Colonic mucosa (tissue), 4 donors: ENCODE measurements around the gene CLSTN1. TPM values are rescaled to one million over a fixed set of nuclear protein-coding genes. Genes with fewer than 3 reads are reported as not detected.
"Not testable (repeated sequence)": the region's sequence is repeated elsewhere in the genome, so short reads cannot be mapped to it uniquely, and the experiment has no call there.

ENCODE experiments used
- DNase-seq: peaks from one replicate; pipeline ENCODE4 v3.0.0-alpha.2; 2020
- H3K27ac ChIP-seq: fragments of 200-600 bp; one replicate; pipeline ENCODE4 v1.8.0; 2021
- H3K27me3 ChIP-seq: fragments of 200-600 bp; one replicate; pipeline ENCODE4 v1.8.0; 2021
- H3K36me3 ChIP-seq: fragments of 200-600 bp; one replicate; pipeline ENCODE4 v1.8.0; 2021
- H3K4me1 ChIP-seq: fragments of 200-600 bp; one replicate; pipeline ENCODE4 v1.8.0; 2021; ENCODE audit warnings: mild to moderate bottlenecking
- H3K4me3 ChIP-seq: fragments of 200-600 bp; one replicate; pipeline ENCODE4 v1.8.0; 2021
- H3K9ac ChIP-seq, 2 donors: one replicate each; pipeline ENCODE4 v1.7.0; 2013; ENCODE audit warnings: control low read depth in 2 of 2, low read depth in 2 of 2, low read length in 2 of 2
- H3K9me3 ChIP-seq: fragments of 200-600 bp; one replicate; pipeline ENCODE4 v1.8.0; 2021
- intact Hi-C: fragments of 100-400 bp; cut with DNase I; formaldehyde crosslinking; loops from one replicate; pipeline ENCODE4 v1.14.1; 2022
- total RNA-seq, 2 donors: library from RNA; stranded (reverse); fragmentation: NEBNext Ultra II Directional in 1 of 2; extraction: Animal tissue kit (Norgen Biotek cat#: 25700) in 1 of 2; gene quantifications; one replicate each; pipeline ENCODE4 v1.2.1, GENCODE V29; 2021
- TF ChIP-seq, protein P1 (sequence below): fragments of 200-600 bp; IDR thresholded peaks from one replicate; pipeline ENCODE4 v1.8.0; 2022; ENCODE audit warnings: antibody characterized with exemption, mild to moderate bottlenecking
- donor health status: healthy.
- donor health status: DM: no; HTN: no; CAD: no.
- donor health status: DM: no; HTN: no; CAD: no.

Gene CLSTN1
- total RNA-seq, 2 donors from 2014 or later: 215 to 226 TPM

DNA sequence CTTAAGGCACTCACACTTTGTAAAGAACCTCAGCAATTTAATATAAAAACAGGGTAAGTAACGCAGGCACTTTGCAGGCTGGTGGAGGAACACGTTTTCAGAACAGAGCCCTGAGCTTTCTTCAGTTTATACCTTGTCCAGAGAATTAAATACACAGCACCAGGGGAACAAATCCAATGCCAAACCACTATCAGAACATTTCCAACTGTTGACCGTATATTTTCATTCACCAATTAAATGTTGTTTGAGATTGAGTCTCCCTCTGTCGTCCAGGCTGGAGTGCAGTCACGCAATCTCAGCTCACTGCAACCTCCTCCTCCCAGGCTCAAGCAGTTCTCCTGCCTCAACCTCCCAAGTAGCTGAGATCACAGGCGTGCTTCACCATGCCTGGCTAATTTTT, 29.7 kb downstream of the CLSTN1 start:
- DNase-seq: no peak
- Histone ChIP-seq H3K36me3 (no peaks in the 10 kb centered on the region), H3K4me3 (no peak overlapping the region), H3K27ac (no peak overlapping the region), H3K27me3 (no peaks in the 10 kb centered on the region), H3K9ac (no peak overlapping the region), H3K9me3 (no peaks in the 10 kb centered on the region), H3K4me1 (no peaks in the 10 kb centered on the region)
- intact Hi-C loops: no loop called here
- TF ChIP-seq, protein P1, sequence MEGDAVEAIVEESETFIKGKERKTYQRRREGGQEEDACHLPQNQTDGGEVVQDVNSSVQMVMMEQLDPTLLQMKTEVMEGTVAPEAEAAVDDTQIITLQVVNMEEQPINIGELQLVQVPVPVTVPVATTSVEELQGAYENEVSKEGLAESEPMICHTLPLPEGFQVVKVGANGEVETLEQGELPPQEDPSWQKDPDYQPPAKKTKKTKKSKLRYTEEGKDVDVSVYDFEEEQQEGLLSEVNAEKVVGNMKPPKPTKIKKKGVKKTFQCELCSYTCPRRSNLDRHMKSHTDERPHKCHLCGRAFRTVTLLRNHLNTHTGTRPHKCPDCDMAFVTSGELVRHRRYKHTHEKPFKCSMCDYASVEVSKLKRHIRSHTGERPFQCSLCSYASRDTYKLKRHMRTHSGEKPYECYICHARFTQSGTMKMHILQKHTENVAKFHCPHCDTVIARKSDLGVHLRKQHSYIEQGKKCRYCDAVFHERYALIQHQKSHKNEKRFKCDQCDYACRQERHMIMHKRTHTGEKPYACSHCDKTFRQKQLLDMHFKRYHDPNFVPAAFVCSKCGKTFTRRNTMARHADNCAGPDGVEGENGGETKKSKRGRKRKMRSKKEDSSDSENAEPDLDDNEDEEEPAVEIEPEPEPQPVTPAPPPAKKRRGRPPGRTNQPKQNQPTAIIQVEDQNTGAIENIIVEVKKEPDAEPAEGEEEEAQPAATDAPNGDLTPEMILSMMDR: no peak

DNA sequence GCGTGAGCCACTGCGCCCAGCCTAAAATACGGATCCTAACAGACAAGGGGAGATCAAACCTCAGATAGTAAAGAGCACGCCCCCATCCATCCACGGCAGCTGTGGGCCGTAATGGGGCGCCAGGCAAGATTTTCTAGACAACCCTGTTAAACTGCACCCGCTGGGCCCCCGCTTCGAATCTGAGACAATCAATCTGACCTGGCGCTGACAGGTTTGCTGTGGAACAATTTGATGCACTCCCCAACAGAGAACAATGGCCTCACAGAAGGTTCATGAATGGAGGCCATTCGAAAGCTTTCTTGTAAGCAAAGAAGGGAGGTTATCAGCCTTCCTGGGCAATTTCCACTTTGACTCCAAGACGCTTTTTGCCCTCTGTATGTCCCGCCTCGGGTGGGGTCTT, 30.5 kb downstream of the CLSTN1 start:
- intact Hi-C loops: no loop called here
- Histone ChIP-seq H3K36me3 (no peaks in the 10 kb centered on the region), H3K27me3 (no peaks in the 10 kb centered on the region), H3K4me1 (no peaks in the 10 kb centered on the region), H3K27ac (no peak overlapping the region), H3K4me3 (no peak overlapping the region), H3K9ac (no peak overlapping the region), H3K9me3 (no peaks in the 10 kb centered on the region)
- TF ChIP-seq, protein P1: no peak
- DNase-seq: no peak

DNA sequence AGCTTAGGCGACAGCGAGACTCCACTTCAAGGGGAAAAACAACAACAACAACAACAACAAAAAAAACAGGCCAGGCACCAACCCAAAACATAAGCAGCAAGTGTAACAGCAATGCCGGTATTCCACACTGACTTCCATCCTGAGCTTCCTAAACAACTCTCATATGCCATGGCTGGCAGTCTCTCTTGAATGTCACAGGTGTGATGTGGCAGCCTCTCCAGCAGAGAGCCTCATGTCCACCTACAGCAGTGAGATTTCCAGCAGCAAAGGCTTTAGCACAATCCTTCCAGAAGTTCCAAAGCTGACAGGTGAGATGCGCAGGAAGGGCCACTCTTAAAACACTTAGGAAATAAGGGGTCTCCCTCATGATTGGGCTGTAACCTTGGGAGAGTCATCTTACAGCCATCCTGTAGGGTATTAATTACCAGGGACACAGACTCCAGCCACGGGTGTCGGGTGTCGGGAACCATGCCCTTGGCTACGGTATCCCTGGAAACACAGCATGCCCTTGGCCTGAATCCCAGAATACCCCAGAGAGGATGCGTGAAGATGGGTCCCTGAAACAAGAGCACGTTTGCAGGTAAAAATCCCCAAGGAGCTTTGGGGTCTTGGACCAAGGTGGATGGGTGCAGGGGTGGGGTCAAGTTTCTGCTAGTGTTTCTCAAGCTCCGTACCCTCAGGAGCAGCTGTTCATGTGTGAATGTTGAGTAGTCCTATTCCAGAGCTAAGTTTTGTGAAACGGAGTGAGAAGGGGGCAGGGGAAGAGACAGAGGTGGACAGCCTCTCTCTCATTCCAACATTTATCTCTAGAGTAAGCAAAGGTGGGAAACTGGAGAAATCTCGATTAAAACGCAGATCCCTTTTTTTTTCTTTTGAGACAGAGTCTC, 31.4 kb downstream of the CLSTN1 start:
- H3K9me3 ChIP-seq: no peaks in the 10 kb centered on the region
- H3K4me3 ChIP-seq: no peak overlapping the region
- intact Hi-C loops: no loop called here
- H3K27me3 ChIP-seq: no peaks in the 10 kb centered on the region
- H3K4me1 ChIP-seq: no peaks in the 10 kb centered on the region
- no peak overlapping the region for H3K9ac ChIP-seq
- TF ChIP-seq, protein P1: no peak
- no peaks in the 10 kb centered on the region for H3K36me3 ChIP-seq
- H3K27ac ChIP-seq: no peak overlapping the region
- no peak for DNase-seq

DNA sequence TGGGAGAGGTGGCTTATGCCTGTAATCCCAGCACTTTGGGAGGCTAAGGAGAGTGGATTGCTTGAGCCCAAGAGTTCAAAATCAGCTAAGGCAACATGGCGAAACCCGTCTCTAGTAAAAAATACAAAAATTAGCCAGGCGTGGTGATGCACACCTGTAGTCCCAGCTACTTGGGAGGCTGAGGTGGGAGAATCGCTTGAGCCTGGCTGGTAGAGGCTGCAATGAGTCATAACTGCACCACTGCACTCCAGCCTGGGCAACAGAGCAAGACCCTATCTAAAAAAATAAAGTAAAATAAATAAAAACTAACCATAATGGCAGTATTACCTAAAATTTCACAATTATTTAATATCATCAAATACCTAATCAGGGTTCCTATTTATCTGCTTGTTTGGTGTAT, 34.1 kb downstream of the CLSTN1 start:
- intact Hi-C loops, H3K4me1 ChIP-seq, H3K4me3 ChIP-seq, H3K9me3 ChIP-seq, H3K36me3 ChIP-seq, H3K27ac ChIP-seq, H3K27me3 ChIP-seq, H3K9ac ChIP-seq, DNase-seq: not testable (repeated sequence)

DNA sequence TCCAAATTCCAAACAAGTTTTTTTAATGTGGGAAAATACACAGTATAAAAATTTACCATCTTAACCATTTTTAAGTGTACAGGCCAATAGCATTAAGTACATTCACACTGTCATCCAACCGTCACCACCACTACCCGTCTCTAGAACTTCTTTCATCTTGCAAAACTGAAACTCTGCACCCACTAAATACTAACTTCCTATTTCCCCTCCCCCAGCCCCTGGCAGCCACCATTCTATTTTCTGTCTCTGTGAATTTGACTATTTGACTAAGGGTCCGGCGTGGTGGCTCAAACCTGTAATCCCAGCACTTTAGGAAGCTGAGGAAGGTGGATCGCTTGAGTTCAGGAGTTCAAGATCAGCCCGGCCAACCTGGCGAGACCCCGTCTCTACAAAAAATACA, 36.1 kb downstream of the CLSTN1 start:
- H3K9me3 ChIP-seq: no peaks in the 10 kb centered on the region
- no peak for DNase-seq
- no peak overlapping the region for H3K9ac ChIP-seq
- no peak overlapping the region for H3K27ac ChIP-seq
- H3K36me3 ChIP-seq: no peaks in the 10 kb centered on the region
- TF ChIP-seq, protein P1: no peak
- intact Hi-C loops: no loop called here
- H3K27me3 ChIP-seq: no peaks in the 10 kb centered on the region
- H3K4me1 ChIP-seq: no peaks in the 10 kb centered on the region
- no peak overlapping the region for H3K4me3 ChIP-seq

DNA sequence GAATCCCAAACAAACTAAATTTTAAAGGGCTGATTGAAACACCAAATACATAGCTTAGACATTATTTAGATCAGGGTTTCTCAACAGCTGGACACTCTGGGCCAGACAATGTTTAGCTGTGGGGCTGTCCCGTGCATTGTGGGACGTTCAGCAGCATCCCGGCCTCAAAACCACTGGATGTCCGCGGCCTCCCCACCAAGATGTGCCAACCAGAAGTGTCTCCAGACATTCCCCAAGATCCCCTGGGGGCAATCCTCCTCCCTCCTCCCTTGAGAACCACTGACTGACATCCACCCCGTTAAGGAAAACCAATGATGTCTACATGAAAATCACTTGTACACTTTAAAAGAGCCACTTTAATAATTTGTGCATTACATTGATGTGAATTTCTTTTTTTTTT, 38.4 kb downstream of the CLSTN1 start:
- H3K4me3 ChIP-seq: no peak overlapping the region
- no peak for DNase-seq
- no peak overlapping the region for H3K27ac ChIP-seq
- no peak overlapping the region for H3K9ac ChIP-seq
- H3K36me3 ChIP-seq: no peaks in the 10 kb centered on the region
- intact Hi-C loops: loop anchor here (2.0 kb wide), 1 partner anchor 81 kb away; no protein-coding TSS in a partner anchor
- no peaks in the 10 kb centered on the region for H3K27me3 ChIP-seq
- H3K4me1 ChIP-seq: no peaks in the 10 kb centered on the region
- no peaks in the 10 kb centered on the region for H3K9me3 ChIP-seq
- TF ChIP-seq, protein P1: no peak
